Fibroblast of skin of scalp (primary cell): ENCODE data around the gene PRSS36.
"Not testable (repeated sequence)": the region's sequence is repeated elsewhere in the genome, so short reads cannot be mapped to it uniquely, and the experiment has no call there.

Experiments used
- DNase-seq: peaks from one replicate; pipeline ENCODE4 v3.0.0-alpha.2; 2013

PRSS36 gene

GRCh38 chr16:31120129-31120528 is 29.7 kb downstream of the PRSS36 start:
- no peak for DNase-seq

- peak; percentile 19 for DNase-seq
Observed at GRCh38 chr16:31118223-31119155, 31.4 kb downstream of the PRSS36 start.

- DNase-seq = peak; percentile 98
Observed at GRCh38 chr16:31117384-31118222, 32.3 kb downstream of the PRSS36 start, which contains the start of gene KAT8. Gene KAT8 (plus strand): TSS chr16:31117664. CDS start chr16:31117682, 18 bp downstream.

GRCh38 chr16:31114468-31114867 is 35.4 kb downstream of the PRSS36 start:
- no peak for DNase-seq

GRCh38 chr16:31113121-31114120 is 36.4 kb downstream of the PRSS36 start:
- no peak for DNase-seq

GRCh38 chr16:31112711-31113110 is 37.2 kb downstream of the PRSS36 start:
- no peak for DNase-seq

GRCh38 chr16:31111881-31112466 is 37.9 kb downstream of the PRSS36 start:
- no peak for DNase-seq

GRCh38 chr16:31110106-31111034 is 39.5 kb downstream of the PRSS36 start:
- no peak for DNase-seq

GRCh38 chr16:31109622-31110021 is 40.2 kb downstream of the PRSS36 start:
- no peak for DNase-seq

- DNase-seq = no peak
Observed at GRCh38 chr16:31108794-31109558, 40.9 kb downstream of the PRSS36 start.

- peak; percentile 84 for DNase-seq
Observed at GRCh38 chr16:31108035-31108793, 41.7 kb downstream of the PRSS36 start, which contains the start of gene BCKDK. Gene BCKDK (plus strand): TSS chr16:31108386. CDS start chr16:31109224, 838 bp downstream.

GRCh38 chr16:31107465-31107867 is 42.4 kb downstream of the PRSS36 start:
- DNase-seq = no peak

- DNase-seq = no peak
Observed at GRCh38 chr16:31106509-31107464, 43.1 kb downstream of the PRSS36 start.

GRCh38 chr16:31105677-31106213 is 44.1 kb downstream of the PRSS36 start:
- peak; percentile 68 for DNase-seq

GRCh38 chr16:31100876-31101641 is 48.8 kb downstream of the PRSS36 start:
- not testable (repeated sequence) for DNase-seq
